ENCODE results near the gene HSPA1L.

DNA sequence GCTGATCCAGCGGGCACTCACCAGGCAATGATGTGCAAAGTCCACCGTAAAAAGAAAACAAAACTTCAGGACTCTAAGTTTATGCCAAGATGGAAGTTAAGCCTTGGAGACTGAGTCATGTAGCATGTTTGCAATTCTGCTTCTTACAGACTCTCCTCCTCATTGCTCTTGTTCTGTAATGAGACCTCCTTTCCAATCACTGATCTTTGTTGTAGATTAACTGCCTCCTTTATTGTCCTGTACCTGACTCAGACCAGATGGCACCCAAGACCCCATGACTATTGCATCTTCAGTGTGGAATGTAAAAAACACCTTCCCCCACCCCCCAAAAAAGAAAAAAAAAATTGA, 36.4 kb upstream of the HSPA1L start:
- TF ChIP-seq, protein P1, sequence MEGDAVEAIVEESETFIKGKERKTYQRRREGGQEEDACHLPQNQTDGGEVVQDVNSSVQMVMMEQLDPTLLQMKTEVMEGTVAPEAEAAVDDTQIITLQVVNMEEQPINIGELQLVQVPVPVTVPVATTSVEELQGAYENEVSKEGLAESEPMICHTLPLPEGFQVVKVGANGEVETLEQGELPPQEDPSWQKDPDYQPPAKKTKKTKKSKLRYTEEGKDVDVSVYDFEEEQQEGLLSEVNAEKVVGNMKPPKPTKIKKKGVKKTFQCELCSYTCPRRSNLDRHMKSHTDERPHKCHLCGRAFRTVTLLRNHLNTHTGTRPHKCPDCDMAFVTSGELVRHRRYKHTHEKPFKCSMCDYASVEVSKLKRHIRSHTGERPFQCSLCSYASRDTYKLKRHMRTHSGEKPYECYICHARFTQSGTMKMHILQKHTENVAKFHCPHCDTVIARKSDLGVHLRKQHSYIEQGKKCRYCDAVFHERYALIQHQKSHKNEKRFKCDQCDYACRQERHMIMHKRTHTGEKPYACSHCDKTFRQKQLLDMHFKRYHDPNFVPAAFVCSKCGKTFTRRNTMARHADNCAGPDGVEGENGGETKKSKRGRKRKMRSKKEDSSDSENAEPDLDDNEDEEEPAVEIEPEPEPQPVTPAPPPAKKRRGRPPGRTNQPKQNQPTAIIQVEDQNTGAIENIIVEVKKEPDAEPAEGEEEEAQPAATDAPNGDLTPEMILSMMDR (IDR thresholded peaks at IDR 0.05; ENCODE audit: insufficient read depth, low read length, poor library complexity, severe bottlenecking): no peak
- TF ChIP-seq EZH2phosphoT487 (conservative IDR thresholded peaks at IDR 0.05; ENCODE audit: low read length): no peak
